ENCODE measurements around the gene MTTP. TPM values are rescaled to one million over a fixed set of nuclear protein-coding genes. Genes with fewer than 3 reads are reported as not detected.

MTTP gene
- total and polyA plus RNA-seq, 4 donors, result 58.4 to 193 (median 83.9) TPM

- TF ChIP-seq CTCF (IDR thresholded peaks at IDR 0.05; ENCODE audit: low read depth, low read length, missing input control), result no peak
- peak; percentile 26 for TF ChIP-seq FOXA2 (IDR thresholded peaks at IDR 0.05)
Observed at GRCh38 chr4:99563310-99564186, 11.1 kb upstream of the MTTP start, which contains the start of gene TRMT10A (continued).

GRCh38 chr4:99564921-99565320 lies 9.7 kb upstream of the MTTP start:
- no peak for TF ChIP-seq ZBTB33 (IDR thresholded peaks at IDR 0.05)
- no peak for TF ChIP-seq CTCF (IDR thresholded peaks at IDR 0.05; ENCODE audit: low read depth, low read length, missing input control)
- no peak for TF ChIP-seq REST (IDR thresholded peaks at IDR 0.05)
- no peak for TF ChIP-seq RXRA (IDR thresholded peaks at IDR 0.05)
- TF ChIP-seq EGR1 (IDR thresholded peaks at IDR 0.05; ENCODE audit: low read depth in 2 of 2), result no peak
- TF ChIP-seq SP1 (IDR thresholded peaks at IDR 0.05), result no peak
- TF ChIP-seq RAD21 (IDR thresholded peaks at IDR 0.05), result no peak
- TF ChIP-seq ATF3 (IDR thresholded peaks at IDR 0.05), result no peak
- TF ChIP-seq HNF4A (conservative IDR thresholded peaks at IDR 0.05), result no peak
- no peak for TF ChIP-seq JUND (IDR thresholded peaks at IDR 0.05)
- no peak for TF ChIP-seq MAX (IDR thresholded peaks at IDR 0.05)
- Histone ChIP-seq H3K4me1 (ENCODE audit: control insufficient read depth in 4 of 4, insufficient read depth in 4 of 4, low read length in 3 of 4) (peaks cover 0 to 5% (median 2%) of the 10 kb centered on the region in 4 donors), H3K9ac (ENCODE audit: low read depth in 1 of 2, low read length in 2 of 2) (peak overlapping the region in 1 of 2 donors; percentile 30), H3K27ac (ENCODE audit: low read depth in 1 of 2, low read length in 2 of 2) (no peak overlapping the region), H3K9me3 (ENCODE audit: control insufficient read depth in 4 of 4, low read length in 3 of 4) (no peaks in the 10 kb centered on the region), H3K27me3 (ENCODE audit: control insufficient read depth in 4 of 4, insufficient read depth in 4 of 4, low read length in 3 of 4) (no peaks in the 10 kb centered on the region), H3K36me3 (ENCODE audit: control insufficient read depth in 4 of 4, insufficient read depth in 3 of 4, low read depth in 1 of 4, low read length in 3 of 4) (no peaks in the 10 kb centered on the region), H3K4me3 (ENCODE audit: low read depth in 1 of 3, low read length in 3 of 3) (no peak overlapping the region)
- DNase-seq (ENCODE audit: low spot score), result no peak

Measured in liver (tissue), 9 donors.